ENCODE data around the gene TESK2. TPM values are rescaled to one million over a fixed set of nuclear protein-coding genes. Genes with fewer than 3 reads are reported as not detected.
A peak's percentile ranks its signal among the peaks of the same experiment; 100 is the strongest.
"Not testable (repeated sequence)": the region's sequence is repeated elsewhere in the genome, so short reads cannot be mapped to it uniquely, and the experiment has no call there.

Gene TESK2
- total RNA-seq, 1 experiment from 2014 or later: not detected

DNA sequence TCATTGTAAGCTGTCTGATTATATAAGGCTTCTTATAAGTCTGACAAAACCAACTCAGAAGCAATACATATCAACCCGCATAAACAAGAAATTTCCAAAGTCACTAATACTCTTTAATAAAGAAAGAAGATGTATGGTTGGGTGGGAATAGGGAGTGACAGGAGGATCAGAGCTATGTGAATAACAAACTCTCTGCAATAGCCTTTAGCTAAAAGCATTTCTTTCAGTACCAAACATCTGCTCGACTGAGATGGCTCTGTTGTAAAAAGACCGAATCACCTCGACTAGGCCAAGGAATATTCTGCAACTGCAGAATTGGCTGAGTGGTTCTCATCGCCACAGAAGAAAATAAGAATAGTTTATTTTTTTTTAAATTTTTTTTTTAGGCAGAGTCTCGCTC is 111.4 kb downstream of the TESK2 start:
- no peaks in the 10 kb centered on the region for H3K36me3 ChIP-seq
- no peak for DNase-seq
- no peaks in the 10 kb centered on the region for H3K9me3 ChIP-seq
- no peaks in the 10 kb centered on the region for H3K27me3 ChIP-seq
- H3K4me3 ChIP-seq: no peak overlapping the region

DNA sequence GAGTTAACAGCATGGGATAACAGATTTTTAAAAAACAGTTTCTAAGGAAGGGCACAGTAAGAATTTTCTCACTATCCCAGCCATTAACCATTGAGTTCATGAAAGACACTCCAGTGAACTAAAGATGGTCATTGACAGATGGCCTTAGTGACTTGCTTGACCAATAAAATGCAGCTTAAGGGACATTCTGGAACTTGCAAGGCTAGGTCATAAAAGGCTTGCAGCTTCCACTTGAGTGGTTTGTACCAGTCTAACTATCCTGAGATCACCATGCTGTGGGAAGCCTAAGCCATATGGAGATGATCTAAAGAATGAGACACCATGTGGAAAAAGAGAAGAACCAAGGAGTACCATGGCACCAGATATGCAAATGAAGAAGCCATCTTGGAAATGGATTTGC is 112.8 kb downstream of the TESK2 start:
- Histone ChIP-seq H3K27me3 (no peaks in the 10 kb centered on the region), H3K36me3 (no peaks in the 10 kb centered on the region), H3K4me3 (no peak overlapping the region), H3K9me3 (no peaks in the 10 kb centered on the region)
- DNase-seq: no peak

DNA sequence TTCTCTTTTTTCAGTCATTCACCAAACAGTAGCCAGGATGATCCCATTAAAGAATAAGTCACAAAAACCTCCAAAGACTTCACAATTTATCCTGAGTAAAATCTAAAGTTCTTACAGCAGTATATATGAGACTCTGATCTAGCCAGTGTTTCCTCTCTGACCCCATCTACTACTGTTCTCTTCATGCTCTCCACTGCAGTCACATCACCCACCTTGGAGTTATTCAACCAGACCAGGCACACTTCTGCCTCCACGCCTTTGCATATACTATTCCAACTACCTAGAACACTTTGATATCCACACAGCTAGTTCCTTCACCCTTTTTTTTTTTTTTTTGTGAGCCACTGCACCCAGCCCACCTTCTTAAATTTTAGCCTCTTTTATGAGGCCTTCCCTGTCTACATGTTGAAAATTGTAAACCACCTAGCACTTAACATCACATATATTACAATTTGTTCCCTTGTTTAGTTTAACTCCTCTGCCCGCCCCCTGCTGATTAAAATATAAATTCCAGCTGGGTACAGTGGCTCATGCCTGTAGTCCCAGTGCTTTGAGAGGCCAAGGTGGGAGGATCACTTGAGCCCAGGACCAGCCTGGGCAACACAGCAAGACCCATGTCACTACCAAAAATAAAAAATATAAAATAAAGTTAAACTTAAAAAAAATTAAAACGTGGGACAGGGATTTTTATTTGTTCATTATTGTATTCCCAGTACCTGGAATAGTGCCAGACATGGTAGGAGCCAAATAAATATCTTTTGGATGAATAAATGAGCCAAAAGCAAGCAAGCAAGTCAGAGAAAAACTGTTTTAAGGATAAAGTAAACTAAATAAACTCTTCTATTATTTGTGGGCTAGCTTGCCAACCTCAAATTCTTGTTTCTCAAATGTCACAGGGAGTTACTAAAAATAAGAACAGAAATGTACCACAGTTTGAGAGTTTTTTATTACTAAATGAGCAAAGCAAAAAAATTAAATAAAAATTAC is 115.6 kb downstream of the TESK2 start:
- no peak overlapping the region for H3K4me3 ChIP-seq
- peak; percentile 35 for DNase-seq
- no peaks in the 10 kb centered on the region for H3K9me3 ChIP-seq
- H3K36me3 ChIP-seq: no peaks in the 10 kb centered on the region
- H3K27me3 ChIP-seq: no peaks in the 10 kb centered on the region

DNA sequence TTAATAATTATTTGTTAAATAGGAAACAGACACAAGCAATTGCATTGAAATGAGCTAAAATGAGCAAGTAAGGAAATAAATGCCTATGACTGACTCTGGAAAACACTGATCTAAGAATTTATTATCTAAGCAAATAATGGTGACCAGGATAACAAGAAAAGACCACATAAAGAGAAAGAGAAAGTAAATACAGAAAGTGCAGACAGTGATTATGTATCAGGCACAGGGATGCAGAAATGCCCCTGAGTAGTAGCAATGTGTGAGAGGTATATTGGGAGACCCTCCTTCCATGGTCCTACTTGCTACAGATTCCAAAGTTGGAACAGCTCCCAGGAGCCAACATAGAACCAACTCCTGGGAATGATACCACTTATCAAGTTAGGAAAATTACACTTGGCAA is 117.4 kb downstream of the TESK2 start:
- H3K36me3 ChIP-seq: no peaks in the 10 kb centered on the region
- no peak overlapping the region for H3K4me3 ChIP-seq
- no peaks in the 10 kb centered on the region for H3K27me3 ChIP-seq
- no peak for DNase-seq
- no peaks in the 10 kb centered on the region for H3K9me3 ChIP-seq

DNA sequence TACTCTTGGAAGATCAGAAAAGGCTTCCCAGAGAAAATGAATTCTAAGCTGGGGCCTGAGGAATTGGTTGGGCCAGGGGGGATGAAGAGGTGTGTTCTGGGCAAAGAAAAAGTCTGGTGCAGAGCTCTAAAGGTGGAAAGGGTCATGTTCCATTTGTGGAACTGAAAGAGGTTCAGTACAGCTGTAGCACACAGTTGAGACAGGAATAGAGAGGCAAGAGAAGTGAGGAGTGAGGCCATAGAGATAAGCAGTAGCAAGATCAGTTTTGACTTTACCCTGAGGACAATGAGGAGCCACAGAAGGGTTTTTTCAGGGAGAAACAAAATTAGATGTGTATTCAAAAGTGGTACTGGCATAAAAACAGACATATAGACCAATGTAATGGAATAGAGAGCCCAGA is 120.4 kb downstream of the TESK2 start:
- no peaks in the 10 kb centered on the region for H3K9me3 ChIP-seq
- DNase-seq: no peak
- no peaks in the 10 kb centered on the region for H3K36me3 ChIP-seq
- no peak overlapping the region for H3K4me3 ChIP-seq
- no peaks in the 10 kb centered on the region for H3K27me3 ChIP-seq

DNA sequence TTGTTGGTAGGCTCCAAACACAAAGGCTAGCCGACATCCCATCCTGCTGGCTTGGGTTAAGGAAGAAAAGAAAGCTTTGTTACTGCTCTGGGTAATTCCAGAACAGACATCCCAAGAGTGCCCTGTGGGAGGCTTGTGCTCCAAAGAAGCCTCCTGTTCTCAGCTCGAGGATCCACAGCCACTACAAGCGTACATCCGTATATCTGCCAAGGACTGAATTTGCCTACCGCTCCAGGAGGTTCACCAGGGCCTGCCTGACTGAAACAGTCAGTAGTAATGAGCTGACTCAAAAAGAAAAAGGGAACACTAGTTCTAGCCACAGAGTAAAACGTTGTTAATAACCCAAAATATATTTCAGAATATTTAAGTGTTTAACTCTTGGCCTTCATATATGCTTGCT is 125.9 kb downstream of the TESK2 start:
- no peak overlapping the region for H3K4me3 ChIP-seq
- no peaks in the 10 kb centered on the region for H3K9me3 ChIP-seq
- no peaks in the 10 kb centered on the region for H3K36me3 ChIP-seq
- H3K27me3 ChIP-seq: no peaks in the 10 kb centered on the region
- DNase-seq: no peak

DNA sequence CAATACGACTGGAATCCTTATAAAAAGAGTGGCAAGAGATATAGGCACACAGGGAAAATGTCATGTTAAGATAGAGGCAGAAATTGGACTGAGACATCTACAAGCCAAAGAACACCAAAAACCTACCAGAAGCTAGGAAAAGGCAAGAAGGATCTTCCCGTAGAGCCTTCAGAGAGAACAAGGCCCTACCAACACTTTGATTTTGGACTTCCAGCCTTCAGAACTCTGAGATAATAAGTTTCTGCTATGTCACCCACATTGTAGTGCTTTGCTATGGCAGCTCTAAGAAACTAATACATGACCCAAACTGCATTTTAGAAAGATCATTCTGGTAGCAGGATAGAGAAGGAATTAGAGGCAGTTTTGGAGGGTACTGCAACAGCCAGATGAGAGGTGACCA is 126.7 kb downstream of the TESK2 start:
- no peak for DNase-seq
- Histone ChIP-seq H3K4me3 (no peak overlapping the region), H3K27me3 (no peaks in the 10 kb centered on the region), H3K36me3 (no peaks in the 10 kb centered on the region), H3K9me3 (no peaks in the 10 kb centered on the region)

DNA sequence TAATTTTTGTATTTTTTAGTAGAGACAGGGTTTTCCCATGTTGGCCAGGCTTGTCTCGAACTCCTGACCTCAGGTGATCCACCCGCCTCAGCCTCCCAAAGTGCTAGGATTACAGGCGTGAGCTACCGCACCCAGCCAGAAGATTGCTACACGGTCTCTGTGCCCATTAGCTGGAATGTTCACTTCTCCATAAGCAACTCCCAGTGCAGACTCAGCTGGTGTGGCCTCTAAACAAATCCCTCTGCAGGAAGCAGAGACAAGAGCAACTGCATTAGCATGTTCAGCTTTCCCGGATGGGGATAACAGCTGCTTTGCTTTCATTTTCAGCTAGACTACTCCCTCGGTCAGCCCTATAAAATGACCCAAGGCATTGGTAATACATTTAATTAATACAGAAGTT is 130.0 kb downstream of the TESK2 start:
- H3K4me3 ChIP-seq, DNase-seq, H3K9me3 ChIP-seq, H3K27me3 ChIP-seq, H3K36me3 ChIP-seq: not testable (repeated sequence)

DNA sequence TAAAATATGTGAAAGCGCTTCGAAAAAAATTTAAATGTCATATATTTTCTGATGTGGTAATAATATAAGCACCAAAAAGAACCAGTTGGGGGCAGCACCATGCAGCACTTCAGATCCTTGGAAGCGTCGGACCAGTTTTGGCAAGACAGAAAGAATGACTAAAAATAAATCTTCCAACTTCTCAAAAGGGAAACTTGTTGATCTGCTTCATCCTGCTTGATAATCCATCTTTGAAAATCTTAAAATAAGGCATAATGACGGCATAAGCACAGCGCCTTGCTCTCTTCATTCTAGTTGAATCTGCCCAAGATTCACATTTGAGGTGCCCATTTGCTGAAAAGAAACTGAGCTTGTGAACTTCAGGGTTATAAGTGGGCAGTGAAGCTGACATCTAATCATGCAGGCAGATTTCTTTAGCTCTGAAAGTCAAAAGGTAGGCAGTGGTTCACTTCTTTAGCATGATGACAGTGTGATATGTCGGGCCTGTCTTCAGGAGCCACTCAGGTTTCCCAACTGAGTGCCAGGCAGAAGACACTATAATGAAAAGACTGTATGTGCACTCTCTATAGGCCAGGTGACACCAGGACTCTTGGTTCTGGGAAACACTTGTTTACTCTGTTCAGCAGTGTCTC is 131.0 kb downstream of the TESK2 start:
- H3K27me3 ChIP-seq: no peaks in the 10 kb centered on the region
- H3K9me3 ChIP-seq: no peaks in the 10 kb centered on the region
- H3K36me3 ChIP-seq: no peaks in the 10 kb centered on the region
- H3K4me3 ChIP-seq: no peak overlapping the region
- DNase-seq: peak; percentile 37

DNA sequence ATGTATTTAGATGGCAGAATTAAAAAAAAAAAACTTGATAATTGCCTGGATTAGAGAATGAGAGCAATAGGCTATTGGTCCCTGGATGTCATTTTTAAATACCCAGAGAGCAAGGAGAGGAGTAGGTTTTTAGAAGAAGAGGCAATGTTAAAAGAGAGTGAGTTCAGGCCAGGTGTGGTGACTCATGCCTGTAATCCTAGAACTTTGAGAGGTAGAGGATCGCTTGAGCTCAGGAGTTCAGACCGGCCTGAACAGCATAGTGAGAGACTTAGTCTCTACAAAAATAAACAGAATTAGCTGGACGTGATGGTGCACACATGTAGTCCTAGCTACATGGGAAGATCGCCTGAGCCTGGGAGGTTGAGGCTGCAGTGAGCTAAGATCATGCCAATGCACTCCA is 134.8 kb downstream of the TESK2 start:
- H3K27me3 ChIP-seq: no peaks in the 10 kb centered on the region
- no peak overlapping the region for H3K4me3 ChIP-seq
- no peaks in the 10 kb centered on the region for H3K36me3 ChIP-seq
- H3K9me3 ChIP-seq: no peaks in the 10 kb centered on the region
- DNase-seq: no peak

DNA sequence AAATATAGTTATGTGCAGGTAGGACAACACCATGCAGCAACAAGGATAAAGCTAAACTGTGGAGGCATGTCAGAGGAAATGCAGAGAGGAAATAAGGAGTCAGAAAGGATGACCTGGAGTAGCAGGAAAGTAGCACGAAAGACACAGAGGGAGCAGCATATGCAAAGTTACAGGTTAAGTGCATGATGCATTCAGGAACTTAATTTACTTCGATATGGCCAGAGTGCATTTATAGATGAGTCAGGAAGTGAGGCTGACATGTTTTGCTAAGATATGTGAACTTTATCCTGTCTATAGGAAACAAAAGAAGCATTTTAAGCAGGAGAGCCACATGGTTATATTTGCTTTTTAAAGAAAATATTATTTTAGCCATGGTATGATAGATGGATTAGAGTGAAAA is 135.3 kb downstream of the TESK2 start:
- Histone ChIP-seq H3K4me3 (no peak overlapping the region), H3K9me3 (no peaks in the 10 kb centered on the region), H3K27me3 (no peaks in the 10 kb centered on the region), H3K36me3 (no peaks in the 10 kb centered on the region)
- DNase-seq: no peak

DNA sequence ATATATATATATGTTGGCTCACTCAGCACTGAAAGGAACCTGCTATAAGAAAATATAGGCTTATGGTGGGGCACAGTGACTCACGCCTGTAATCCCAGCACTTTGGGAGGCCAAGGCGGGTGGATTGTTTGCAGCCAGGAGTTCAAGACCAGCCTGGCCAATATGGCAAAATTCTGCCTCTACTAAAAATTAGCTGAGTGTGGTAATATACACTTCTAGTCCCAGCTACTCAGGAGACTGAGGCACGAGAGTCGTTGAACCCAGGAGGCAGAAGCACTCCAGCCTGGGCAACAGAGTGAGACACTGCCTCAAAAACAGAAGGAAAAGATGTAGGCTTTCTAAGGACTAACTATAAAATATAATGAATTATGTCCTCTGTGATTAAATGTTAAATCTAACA is 136.1 kb downstream of the TESK2 start:
- H3K27me3 ChIP-seq: no peaks in the 10 kb centered on the region
- no peaks in the 10 kb centered on the region for H3K36me3 ChIP-seq
- H3K4me3 ChIP-seq: no peak overlapping the region
- no peak for DNase-seq
- H3K9me3 ChIP-seq: no peaks in the 10 kb centered on the region

DNA sequence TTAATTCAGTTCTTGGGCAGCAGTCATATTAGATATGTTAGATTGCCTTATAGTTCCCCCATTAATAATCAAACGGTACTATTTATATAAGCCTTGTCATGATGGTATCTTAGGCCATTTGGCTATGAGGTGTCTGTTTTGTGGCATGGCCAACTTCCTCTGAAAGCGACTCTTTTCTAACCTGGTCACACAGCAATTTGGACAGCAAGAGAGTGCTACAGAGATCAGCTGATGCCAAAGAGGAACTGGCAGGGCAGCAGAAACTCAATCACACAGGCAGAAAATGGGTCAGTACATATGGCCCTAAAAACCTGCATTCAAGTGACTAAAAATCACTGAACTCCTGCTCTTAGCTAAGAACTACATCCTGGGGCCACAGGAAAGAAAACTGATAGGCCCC is 137.3 kb downstream of the TESK2 start:
- no peaks in the 10 kb centered on the region for H3K36me3 ChIP-seq
- no peak overlapping the region for H3K4me3 ChIP-seq
- no peak for DNase-seq
- H3K27me3 ChIP-seq: no peaks in the 10 kb centered on the region
- H3K9me3 ChIP-seq: no peaks in the 10 kb centered on the region

DNA sequence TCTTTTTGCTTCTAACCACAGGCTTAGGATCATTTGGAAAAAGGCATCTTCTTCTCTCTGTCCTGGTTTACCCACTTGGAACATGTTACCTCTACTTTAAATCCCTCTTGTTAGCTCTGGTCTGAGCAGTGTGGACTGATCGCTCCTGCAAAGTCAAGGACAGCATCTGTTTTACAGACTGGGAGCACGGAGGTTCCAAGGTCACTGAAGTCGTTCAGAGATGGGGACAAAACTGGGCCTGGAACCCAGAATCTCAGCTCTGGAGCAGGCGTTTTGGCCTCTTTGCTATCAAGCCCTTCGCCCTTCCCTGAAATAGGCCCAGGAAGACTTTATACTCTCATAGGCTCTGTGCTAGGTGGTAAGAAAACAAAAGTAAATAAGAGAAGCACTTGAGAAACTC is 139.5 kb downstream of the TESK2 start:
- no peak overlapping the region for H3K4me3 ChIP-seq
- no peaks in the 10 kb centered on the region for H3K27me3 ChIP-seq
- H3K9me3 ChIP-seq: no peaks in the 10 kb centered on the region
- no peak for DNase-seq
- no peaks in the 10 kb centered on the region for H3K36me3 ChIP-seq

DNA sequence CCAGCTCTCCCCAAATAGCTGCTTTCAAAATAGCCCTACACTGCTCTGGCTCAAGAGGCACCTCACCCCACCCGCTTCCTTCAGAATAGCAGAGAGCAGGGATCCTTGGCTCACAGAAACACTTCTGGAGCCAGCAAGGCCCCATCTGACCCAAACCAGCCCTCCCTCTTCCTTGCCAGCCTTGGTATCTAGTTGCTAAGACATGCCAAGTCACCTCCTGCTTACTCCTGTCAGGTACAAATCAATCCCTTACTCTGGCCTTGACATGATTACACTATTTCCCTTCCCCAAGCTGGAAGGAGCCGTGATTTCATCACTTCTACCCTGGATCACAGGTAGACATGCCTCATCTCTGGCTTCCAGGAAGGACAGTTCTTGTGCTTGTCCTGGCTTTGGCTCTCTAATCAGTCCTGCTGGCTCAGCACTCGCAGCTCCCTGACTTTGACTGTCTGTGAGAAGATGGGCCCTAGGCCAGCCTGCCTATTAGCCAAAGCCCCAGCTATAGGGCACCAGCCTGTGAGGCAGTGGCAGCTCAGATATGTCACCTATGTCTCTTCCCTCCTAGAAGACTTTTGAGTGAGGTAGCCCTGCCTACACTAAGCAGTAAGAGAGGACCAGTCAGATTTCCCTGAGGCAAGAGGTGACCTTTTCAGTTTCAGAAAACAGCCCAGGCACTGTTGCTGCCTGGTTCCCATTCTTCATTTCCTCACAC is 141.8 kb downstream of the TESK2 start:
- DNase-seq: peak; percentile 50
- H3K9me3 ChIP-seq: no peaks in the 10 kb centered on the region
- H3K27me3 ChIP-seq: no peaks in the 10 kb centered on the region
- H3K36me3 ChIP-seq: peaks cover 6% of the 10 kb centered on the region
- no peak overlapping the region for H3K4me3 ChIP-seq

DNA sequence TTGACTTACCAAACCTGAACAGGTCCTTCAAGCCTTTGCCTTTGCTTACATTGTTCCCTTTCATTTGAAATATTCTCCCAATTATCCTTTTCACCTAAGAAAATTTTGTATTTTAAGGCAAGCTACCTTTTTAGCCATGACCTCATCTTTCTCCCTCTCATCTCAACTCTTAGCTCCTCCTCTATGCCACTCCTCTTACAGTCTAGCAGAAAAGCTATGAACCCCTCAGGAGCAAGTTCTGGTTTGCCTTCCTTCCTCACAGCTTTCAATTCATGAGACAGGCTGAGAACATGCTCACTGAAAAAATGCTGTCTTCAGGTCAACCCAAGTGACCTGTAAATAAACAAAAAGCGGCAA is 142.4 kb downstream of the TESK2 start:
- DNase-seq: no peak
- H3K4me3 ChIP-seq: no peak overlapping the region
- peaks cover 10% of the 10 kb centered on the region for H3K36me3 ChIP-seq
- H3K27me3 ChIP-seq: no peaks in the 10 kb centered on the region
- no peaks in the 10 kb centered on the region for H3K9me3 ChIP-seq

DNA sequence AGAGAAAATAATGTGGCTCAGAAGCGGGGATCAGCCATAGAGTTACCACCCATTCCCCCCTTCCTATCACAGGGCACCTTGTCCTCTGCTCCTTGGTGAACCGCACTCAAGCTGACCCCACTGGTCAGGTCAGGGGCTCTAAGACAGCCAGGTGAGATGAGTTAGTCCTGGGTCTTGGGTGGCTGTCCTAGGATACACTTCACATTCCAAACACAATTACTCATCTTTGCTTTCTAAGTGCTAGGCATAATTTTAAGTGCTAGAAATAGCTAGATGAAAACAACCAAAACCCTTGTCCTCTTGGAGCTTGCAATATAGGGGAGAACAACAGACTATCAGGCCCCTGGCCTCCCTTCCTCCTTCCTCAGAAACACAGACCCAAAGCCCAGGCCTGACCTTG is 142.9 kb downstream of the TESK2 start:
- no peak for DNase-seq
- H3K4me3 ChIP-seq: no peak overlapping the region
- peaks cover 16% of the 10 kb centered on the region for H3K36me3 ChIP-seq
- H3K27me3 ChIP-seq: no peaks in the 10 kb centered on the region
- no peaks in the 10 kb centered on the region for H3K9me3 ChIP-seq

All from MG63 (cell line).